ENCODE data around the gene MTMR2. TPM values are rescaled to one million over a fixed set of nuclear protein-coding genes. Genes with fewer than 3 reads are reported as not detected.
A peak's percentile ranks its signal among the peaks of the same experiment; 100 is the strongest.

The MTMR2 gene
- total and polyA plus RNA-seq, 2 experiments from 2014 or later = 22.9 to 36.6 TPM

- peak; percentile 70 for DNase-seq (ENCODE audit: low spot score)
- no peaks in the 10 kb centered on the region for H3K79me2 ChIP-seq
- no peaks in the 10 kb centered on the region for H3K4me1 ChIP-seq (ENCODE audit: insufficient read depth)
- H3K36me3 ChIP-seq (replicated peaks; ENCODE audit: insufficient read depth, low read depth) = no peaks in the 10 kb centered on the region
- H3K27me3 ChIP-seq = no peaks in the 10 kb centered on the region
- no peak overlapping the region for H3K27ac ChIP-seq
- no peak overlapping the region for H3K4me2 ChIP-seq
- no peaks in the 10 kb centered on the region for H3K9me2 ChIP-seq (replicated peaks; ENCODE audit: insufficient read depth)
- no peaks in the 10 kb centered on the region for H4K20me1 ChIP-seq (ENCODE audit: insufficient read depth, poor library complexity, severe bottlenecking)
- H3K9me3 ChIP-seq (ENCODE audit: low read depth) = no peaks in the 10 kb centered on the region
- no peak overlapping the region for H3K4me3 ChIP-seq
- H2AFZ ChIP-seq = no peak overlapping the region
- 78% methylated on average over 6 of the region's 6 CpGs for WGBS (ENCODE audit: low lambda C conversion rate, missing lambda C conversion rate)
- TF ChIP-seq EZH2phosphoT487 (IDR thresholded peaks at IDR 0.05; ENCODE audit: low read depth, severe bottlenecking, unreplicated experiment) (no peak), CTCF (IDR thresholded peaks at IDR 0.05; ENCODE audit: poor library complexity) (peak; percentile 59)
Observed at GRCh38 chr11:95849087-95849825, 74.7 kb downstream of the MTMR2 start.

GRCh38 chr11:95845167-95845566 is 78.7 kb downstream of the MTMR2 start:
- no peak for TF ChIP-seq CTCF (IDR thresholded peaks at IDR 0.05; ENCODE audit: poor library complexity)
- TF ChIP-seq EZH2phosphoT487 (IDR thresholded peaks at IDR 0.05; ENCODE audit: low read depth, severe bottlenecking, unreplicated experiment) = no peak
- TF ChIP-seq EZH2 (IDR thresholded peaks at IDR 0.05; ENCODE audit: borderline replicate concordance) = no peak
- no peaks in the 10 kb centered on the region for H3K36me3 ChIP-seq (replicated peaks; ENCODE audit: insufficient read depth, low read depth)
- H3K79me2 ChIP-seq = no peaks in the 10 kb centered on the region
- no peak overlapping the region for H3K4me3 ChIP-seq
- H3K9me3 ChIP-seq (ENCODE audit: low read depth) = no peaks in the 10 kb centered on the region
- DNase-seq (ENCODE audit: low spot score) = no peak
- H3K4me1 ChIP-seq (ENCODE audit: insufficient read depth) = no peaks in the 10 kb centered on the region
- WGBS (ENCODE audit: low lambda C conversion rate, missing lambda C conversion rate) = 93% methylated on average over 1 of the region's 1 CpG
- H3K27ac ChIP-seq = no peak overlapping the region
- no peak overlapping the region for H3K4me2 ChIP-seq
- no peak overlapping the region for H2AFZ ChIP-seq
- H4K20me1 ChIP-seq (ENCODE audit: insufficient read depth, poor library complexity, severe bottlenecking) = no peaks in the 10 kb centered on the region
- H3K27me3 ChIP-seq = no peaks in the 10 kb centered on the region
- no peaks in the 10 kb centered on the region for H3K9me2 ChIP-seq (replicated peaks; ENCODE audit: insufficient read depth)

GRCh38 chr11:95835768-95836488 is 88.0 kb downstream of the MTMR2 start:
- 5% methylated on average over 3 of the region's 3 CpGs for WGBS (ENCODE audit: low lambda C conversion rate, missing lambda C conversion rate)
- TF ChIP-seq CTCF (IDR thresholded peaks at IDR 0.05; ENCODE audit: poor library complexity) (peak; percentile 88), EZH2phosphoT487 (IDR thresholded peaks at IDR 0.05; ENCODE audit: low read depth, severe bottlenecking, unreplicated experiment) (no peak)
- H3K36me3 ChIP-seq (replicated peaks; ENCODE audit: insufficient read depth, low read depth) = no peaks in the 10 kb centered on the region
- H4K20me1 ChIP-seq (ENCODE audit: insufficient read depth, poor library complexity, severe bottlenecking) = no peaks in the 10 kb centered on the region
- H3K9me2 ChIP-seq (replicated peaks; ENCODE audit: insufficient read depth) = no peaks in the 10 kb centered on the region
- H3K9me3 ChIP-seq (ENCODE audit: low read depth) = no peaks in the 10 kb centered on the region
- DNase-seq (ENCODE audit: low spot score) = peak; percentile 87
- no peaks in the 10 kb centered on the region for H3K27me3 ChIP-seq
- no peak overlapping the region for H3K27ac ChIP-seq
- no peak overlapping the region for H2AFZ ChIP-seq
- H3K4me2 ChIP-seq = no peak overlapping the region
- peaks cover 3% of the 10 kb centered on the region for H3K79me2 ChIP-seq
- H3K4me1 ChIP-seq (ENCODE audit: insufficient read depth) = peaks cover 4% of the 10 kb centered on the region
- no peak overlapping the region for H3K4me3 ChIP-seq

Measured in hepatocyte (in vitro differentiated cells).